GM12874 (cell line): ENCODE results near the gene ST3GAL6.

Experiments
- TF ChIP-seq, protein P1 (sequence below): IDR thresholded peaks from 2 replicates; pipeline ENCODE4 v1.5.1; 2011; ENCODE audit warnings: low read depth, mild to moderate bottlenecking, control low read depth, low read length, moderate library complexity; ENCODE audit not compliant: insufficient read depth

Gene ST3GAL6

DNA sequence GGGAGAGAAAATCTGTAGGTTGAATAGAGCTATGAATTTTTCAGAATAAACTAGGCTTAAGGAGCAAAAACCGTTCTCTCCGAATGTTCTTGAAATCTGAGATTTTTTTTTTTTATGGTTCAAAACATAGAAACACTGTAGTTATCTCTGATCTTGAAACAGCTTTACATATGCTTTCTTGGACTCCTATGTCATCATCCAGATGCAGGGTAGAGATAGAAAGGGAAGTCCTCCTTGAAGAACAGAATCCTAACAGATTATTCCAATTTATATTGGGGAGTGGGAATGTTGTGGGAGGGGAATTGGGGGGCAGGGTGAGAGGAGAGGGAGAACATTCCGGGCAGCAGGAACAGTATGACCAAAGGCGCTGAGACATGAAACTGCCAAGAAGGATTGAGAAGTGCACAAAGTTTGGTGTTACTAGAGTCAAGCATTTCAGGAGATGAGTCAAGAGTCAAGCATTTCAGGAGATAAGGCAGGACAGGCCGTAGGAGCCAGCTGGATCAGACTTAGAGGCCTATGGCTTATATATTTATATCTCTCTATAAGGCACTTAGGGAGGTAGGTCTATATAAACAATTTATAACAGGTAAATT lies 21.9 kb upstream of the ST3GAL6 start:
- TF ChIP-seq, protein P1, sequence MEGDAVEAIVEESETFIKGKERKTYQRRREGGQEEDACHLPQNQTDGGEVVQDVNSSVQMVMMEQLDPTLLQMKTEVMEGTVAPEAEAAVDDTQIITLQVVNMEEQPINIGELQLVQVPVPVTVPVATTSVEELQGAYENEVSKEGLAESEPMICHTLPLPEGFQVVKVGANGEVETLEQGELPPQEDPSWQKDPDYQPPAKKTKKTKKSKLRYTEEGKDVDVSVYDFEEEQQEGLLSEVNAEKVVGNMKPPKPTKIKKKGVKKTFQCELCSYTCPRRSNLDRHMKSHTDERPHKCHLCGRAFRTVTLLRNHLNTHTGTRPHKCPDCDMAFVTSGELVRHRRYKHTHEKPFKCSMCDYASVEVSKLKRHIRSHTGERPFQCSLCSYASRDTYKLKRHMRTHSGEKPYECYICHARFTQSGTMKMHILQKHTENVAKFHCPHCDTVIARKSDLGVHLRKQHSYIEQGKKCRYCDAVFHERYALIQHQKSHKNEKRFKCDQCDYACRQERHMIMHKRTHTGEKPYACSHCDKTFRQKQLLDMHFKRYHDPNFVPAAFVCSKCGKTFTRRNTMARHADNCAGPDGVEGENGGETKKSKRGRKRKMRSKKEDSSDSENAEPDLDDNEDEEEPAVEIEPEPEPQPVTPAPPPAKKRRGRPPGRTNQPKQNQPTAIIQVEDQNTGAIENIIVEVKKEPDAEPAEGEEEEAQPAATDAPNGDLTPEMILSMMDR: no peak

DNA sequence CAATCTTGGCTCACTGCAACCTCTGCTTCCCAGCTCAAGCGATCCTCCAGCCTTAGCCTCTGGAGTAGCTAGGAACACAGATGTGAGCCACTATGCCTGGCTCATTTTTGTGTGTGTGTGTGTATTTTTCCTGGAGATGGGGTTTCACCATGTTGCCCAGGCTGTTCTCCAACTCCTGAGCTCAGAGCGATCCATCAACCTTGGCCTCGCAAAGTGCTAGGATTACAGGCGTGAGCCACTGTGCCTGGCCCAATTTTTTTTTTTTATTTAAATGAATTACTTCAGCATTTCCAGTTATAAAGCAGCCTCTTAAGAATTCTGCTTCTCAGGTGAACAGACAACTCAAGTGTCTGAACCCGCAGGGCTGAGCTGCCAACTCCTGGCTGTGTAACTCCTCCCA lies 20.1 kb upstream of the ST3GAL6 start:
- TF ChIP-seq, protein P1: no peak

DNA sequence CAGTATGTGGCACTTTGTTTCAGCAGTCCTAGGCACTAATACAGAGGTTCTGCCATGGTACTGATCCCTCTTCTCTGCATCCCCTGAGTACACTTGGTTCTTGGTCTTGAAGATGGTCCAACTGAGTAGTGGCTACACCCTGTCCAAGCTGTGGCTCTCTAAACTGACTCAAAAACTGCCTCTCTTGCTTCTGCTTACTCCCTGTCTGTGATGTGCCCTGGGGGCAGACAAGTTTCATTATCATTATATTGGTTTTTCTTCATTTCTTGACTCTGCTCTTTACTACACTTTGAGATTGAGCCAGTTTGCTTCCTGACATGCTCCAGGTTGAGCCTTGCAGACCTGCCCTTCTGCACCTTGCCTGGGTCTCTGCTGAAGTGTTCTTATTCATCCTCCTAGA lies 18.9 kb upstream of the ST3GAL6 start:
- TF ChIP-seq, protein P1: no peak

DNA sequence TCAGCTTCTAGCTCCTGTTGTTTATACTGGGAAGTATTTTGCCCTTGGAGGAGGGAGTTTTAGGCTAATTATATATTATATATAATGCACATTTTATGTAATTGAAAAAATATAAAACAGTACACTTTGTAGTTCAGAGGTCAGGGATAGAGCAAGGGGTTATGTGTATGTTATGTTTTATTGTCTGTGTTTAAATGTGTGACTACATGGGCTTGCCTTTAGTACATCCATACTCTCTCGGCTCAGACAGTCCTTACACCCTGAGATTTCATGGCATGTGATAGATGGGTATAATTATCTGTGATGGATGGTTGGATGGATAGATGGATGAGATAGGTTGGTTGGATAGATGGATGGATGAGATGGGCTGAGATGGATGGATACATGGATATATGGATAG lies 17.4 kb upstream of the ST3GAL6 start:
- TF ChIP-seq, protein P1: no peak

DNA sequence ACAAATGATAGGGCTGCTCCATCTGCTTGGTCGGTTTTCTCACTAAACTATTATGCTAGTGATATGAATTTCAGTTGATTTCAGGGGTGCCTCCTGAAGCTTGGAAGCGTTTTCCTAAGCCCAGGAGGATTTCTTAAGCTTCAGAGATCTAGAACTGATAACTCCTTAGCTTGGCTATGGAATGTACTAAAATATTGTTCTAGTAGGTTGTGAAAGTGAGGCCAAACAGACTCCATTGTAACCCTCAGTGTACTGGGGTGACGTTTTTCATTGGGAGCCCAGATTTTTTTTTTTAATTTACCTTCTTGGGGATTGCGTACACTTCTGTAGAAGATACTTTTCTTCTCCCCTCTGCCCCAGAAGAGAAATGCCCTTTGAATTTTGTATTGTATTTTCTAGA lies 17.0 kb upstream of the ST3GAL6 start:
- TF ChIP-seq, protein P1: no peak

DNA sequence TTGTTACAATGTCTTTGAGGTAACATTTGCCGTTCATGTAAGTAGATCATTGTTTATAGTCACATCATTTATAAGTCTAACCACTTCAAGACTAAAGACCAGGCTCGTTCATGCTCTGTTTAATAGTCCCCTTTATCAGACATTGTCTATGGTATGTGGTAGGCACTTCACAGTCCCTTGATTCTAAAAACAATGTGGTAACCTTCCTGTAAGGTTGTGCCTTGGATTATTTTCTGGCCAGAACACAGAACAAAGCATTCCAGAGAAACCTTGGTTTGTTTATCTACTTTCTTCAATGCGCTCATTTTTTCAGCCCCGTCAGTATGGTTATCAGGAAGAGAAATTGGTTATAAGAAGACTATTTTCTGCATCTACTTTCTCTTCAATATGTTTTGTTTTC lies 16.3 kb upstream of the ST3GAL6 start:
- TF ChIP-seq, protein P1: no peak

DNA sequence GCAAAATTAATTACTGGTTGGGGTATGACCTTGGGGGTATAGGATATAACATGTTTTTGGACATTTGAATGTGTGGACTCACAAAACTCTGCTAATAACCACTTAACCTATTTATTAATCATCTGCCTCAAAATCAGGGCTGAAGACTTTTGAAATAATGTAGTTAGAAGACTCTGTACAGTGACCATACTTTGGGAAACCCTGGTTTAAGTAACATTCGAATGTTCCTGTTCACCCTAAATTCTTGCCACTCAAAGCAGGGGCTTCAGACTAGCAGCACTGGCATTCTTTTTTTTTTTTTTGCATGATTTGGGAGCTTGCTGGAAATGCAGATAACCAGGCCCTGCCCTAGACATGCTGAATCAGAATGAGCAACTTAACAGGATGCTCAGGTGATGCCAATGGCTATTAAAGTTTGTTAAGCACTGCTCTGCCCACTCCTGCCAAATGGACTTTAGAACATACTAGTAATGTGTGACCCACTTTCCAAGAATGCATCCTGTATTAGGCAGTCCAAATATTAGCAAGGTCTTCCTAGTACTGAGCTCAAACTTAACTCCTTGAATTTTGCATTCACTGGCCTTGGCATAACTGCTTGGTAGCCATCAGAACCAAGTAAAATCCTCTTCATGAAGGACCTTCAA lies 12.7 kb upstream of the ST3GAL6 start:
- TF ChIP-seq, protein P1: no peak
